ENCODE results near the gene SLCO2B1. TPM values are rescaled to one million over a fixed set of nuclear protein-coding genes. Genes with fewer than 3 reads are reported as not detected.

SLCO2B1 gene
- total RNA-seq, 2 donors from 2014 or later, result 37.6 to 50.3 TPM

- no peaks in the 10 kb centered on the region for H3K27me3 ChIP-seq
- no peaks in the 10 kb centered on the region for H3K9me3 ChIP-seq
- H3K27ac ChIP-seq, result peak overlapping the region; percentile 81
- H3K4me3 ChIP-seq, result no peak overlapping the region
- intact Hi-C loops (cut with DNase I), result no loop called here
- no peaks in the 10 kb centered on the region for H3K36me3 ChIP-seq
- peak; percentile 86 for DNase-seq
- peak overlapping the region; percentile 70 to 81 for H3K9ac ChIP-seq (ENCODE audit: low read depth in 2 of 2, low read length in 2 of 2)
- peaks cover 20% of the 10 kb centered on the region for H3K4me1 ChIP-seq
- no peak for TF ChIP-seq CTCF (IDR thresholded peaks at IDR 0.05)
These were observed 8.4 kb downstream of the SLCO2B1 start for GRCh38 chr11:75159151-75159953.

GRCh38 chr11:75160220-75160757 is 9.4 kb downstream of the SLCO2B1 start:
- TF ChIP-seq CTCF (IDR thresholded peaks at IDR 0.05), result no peak
- Histone ChIP-seq H3K27ac (peak overlapping the region; percentile 81), H3K27me3 (no peaks in the 10 kb centered on the region), H3K9ac (ENCODE audit: low read depth in 2 of 2, low read length in 2 of 2) (peak overlapping the region; percentile 70 to 81), H3K4me1 (peaks cover 17% of the 10 kb centered on the region), H3K9me3 (no peaks in the 10 kb centered on the region), H3K4me3 (no peak overlapping the region), H3K36me3 (no peaks in the 10 kb centered on the region)
- intact Hi-C loops (cut with DNase I), result no loop called here
- DNase-seq, result peak; percentile 57

DNA sequence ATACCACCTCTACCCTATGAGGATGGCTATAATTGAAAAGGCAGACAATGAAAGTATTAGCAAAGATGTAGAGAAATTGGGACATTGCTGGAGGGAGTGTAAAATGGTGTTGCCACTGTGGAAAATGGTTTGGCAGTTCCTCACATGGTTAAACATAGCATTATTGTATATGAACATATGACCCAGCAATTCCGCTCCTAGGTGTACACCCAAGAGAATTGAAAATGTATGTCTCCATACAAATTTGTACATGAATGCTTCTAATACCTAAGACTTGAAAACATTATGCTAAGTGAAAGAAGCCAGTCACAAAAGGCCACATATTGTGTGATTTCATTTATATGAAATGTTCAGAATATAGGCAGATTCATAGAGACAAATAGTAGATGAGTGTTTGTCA is 10.0 kb downstream of the SLCO2B1 start:
- no peak for DNase-seq
- H3K27ac ChIP-seq, result peak overlapping the region; percentile 81
- no peak overlapping the region for H3K4me3 ChIP-seq
- intact Hi-C loops (cut with DNase I), result no loop called here
- H3K9ac ChIP-seq (ENCODE audit: low read depth in 2 of 2, low read length in 2 of 2), result peak overlapping the region in 1 of 2 donors; percentile 81
- peaks cover 16% of the 10 kb centered on the region for H3K4me1 ChIP-seq
- no peaks in the 10 kb centered on the region for H3K27me3 ChIP-seq
- H3K9me3 ChIP-seq, result no peaks in the 10 kb centered on the region
- H3K36me3 ChIP-seq, result no peaks in the 10 kb centered on the region
- TF ChIP-seq CTCF (IDR thresholded peaks at IDR 0.05), result no peak

DNA sequence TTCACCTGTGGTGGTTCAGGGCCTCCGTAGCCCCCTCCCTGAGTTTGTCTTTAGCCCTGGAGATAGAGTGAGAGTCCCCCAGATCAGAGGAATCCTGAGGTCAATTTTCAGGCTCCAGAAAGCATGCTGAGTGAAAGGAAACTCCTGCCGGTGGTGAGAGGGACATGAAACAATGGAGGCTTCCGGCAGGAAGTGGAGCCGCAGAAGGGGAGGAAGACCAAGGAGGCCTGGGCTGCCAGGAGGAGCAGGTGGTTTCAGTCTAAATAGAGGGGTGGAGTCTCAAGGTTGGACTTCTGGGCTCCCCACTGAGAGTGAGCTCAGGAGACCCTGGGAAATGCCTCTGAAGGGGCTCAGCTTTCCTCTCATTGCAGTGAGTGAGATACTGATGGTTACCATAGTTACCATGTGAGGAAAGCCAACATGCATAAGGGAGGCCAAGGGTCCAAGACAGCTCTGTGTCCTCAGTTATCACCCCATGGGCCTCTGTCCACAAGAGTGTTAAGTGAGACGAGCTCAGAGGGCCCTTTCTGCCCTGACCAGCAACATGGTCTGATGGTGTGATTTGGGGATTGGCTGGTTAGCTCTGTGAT is 10.7 kb downstream of the SLCO2B1 start:
- no peak for DNase-seq
- H3K9ac ChIP-seq (ENCODE audit: low read depth in 2 of 2, low read length in 2 of 2), result no peak overlapping the region
- no peak overlapping the region for H3K4me3 ChIP-seq
- H3K27ac ChIP-seq, result no peak overlapping the region
- intact Hi-C loops (cut with DNase I), result no loop called here
- H3K27me3 ChIP-seq, result no peaks in the 10 kb centered on the region
- H3K4me1 ChIP-seq, result peaks cover 16% of the 10 kb centered on the region
- no peaks in the 10 kb centered on the region for H3K9me3 ChIP-seq
- no peak for TF ChIP-seq CTCF (IDR thresholded peaks at IDR 0.05)
- H3K36me3 ChIP-seq, result no peaks in the 10 kb centered on the region

DNA sequence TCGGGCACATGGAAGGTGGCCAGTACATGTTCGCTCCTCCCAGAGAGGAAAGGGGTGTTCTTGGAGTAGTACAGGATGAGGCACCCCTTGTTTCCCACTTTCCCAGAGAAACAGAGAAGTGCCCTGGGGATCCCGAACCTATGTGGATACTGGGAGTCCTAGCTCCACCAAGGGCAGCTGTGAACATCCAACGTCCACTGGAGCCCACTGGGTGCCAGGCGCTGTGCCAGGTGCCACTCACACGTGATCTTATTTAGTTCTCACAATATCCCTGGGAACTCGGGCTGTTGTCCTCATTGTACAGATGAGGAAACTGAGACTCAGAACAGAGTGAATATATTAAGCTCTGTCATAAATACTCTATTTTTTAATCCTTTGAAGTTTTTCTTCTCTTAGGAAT is 12.0 kb downstream of the SLCO2B1 start:
- Histone ChIP-seq H3K4me1 (peaks cover 14% of the 10 kb centered on the region), H3K27me3 (no peaks in the 10 kb centered on the region), H3K9ac (ENCODE audit: low read depth in 2 of 2, low read length in 2 of 2) (no peak overlapping the region), H3K4me3 (no peak overlapping the region), H3K9me3 (no peaks in the 10 kb centered on the region), H3K36me3 (no peaks in the 10 kb centered on the region), H3K27ac (no peak overlapping the region)
- no peak for DNase-seq
- TF ChIP-seq CTCF (IDR thresholded peaks at IDR 0.05), result no peak
- intact Hi-C loops (cut with DNase I), result no loop called here
